OCI-LY1 (cell line): ENCODE data around the gene IVL.

Experiments
- H2AFZ ChIP-seq: fragments of 200-600 bp; sonication (generic), shearing (Covaris generic); 2 replicates; pipeline ENCODE4 v1.6.0; 2014; ENCODE audit warnings: antibody characterized with exemption, mild to moderate bottlenecking, low read length
- H3F3A ChIP-seq: fragments of 200-600 bp; sonication (generic), shearing (Covaris generic); 2 replicates; pipeline ENCODE4 v1.6.0; 2014; ENCODE audit warnings: mild to moderate bottlenecking, antibody characterized with exemption, low read length, moderate library complexity; ENCODE audit not compliant: insufficient read depth
- H3K27ac ChIP-seq: fragments of 200-600 bp; sonication (generic); 2 replicates; pipeline ENCODE4 v1.5.1; 2014; ENCODE audit warnings: low read length, mixed run types, mild to moderate bottlenecking, low read depth; ENCODE audit not compliant: poor library complexity, severe bottlenecking
- H3K27me3 ChIP-seq: fragments of 200-600 bp; sonication (generic); 2 replicates; pipeline ENCODE4 v1.6.0; 2014; ENCODE audit warnings: antibody characterized with exemption, mild to moderate bottlenecking, low read length, moderate library complexity; ENCODE audit not compliant: insufficient read depth
- H3K36me3 ChIP-seq: fragments of 200-600 bp; sonication (generic); 2 replicates; pipeline ENCODE4 v1.6.1; 2014; ENCODE audit warnings: mild to moderate bottlenecking, antibody characterized with exemption, low read length, moderate library complexity, mixed read lengths; ENCODE audit not compliant: insufficient read depth
- H3K4me1 ChIP-seq: fragments of 200-600 bp; sonication (generic); 2 replicates; pipeline ENCODE4 v1.5.1; 2014; ENCODE audit warnings: mild to moderate bottlenecking, low read length, moderate library complexity; ENCODE audit not compliant: insufficient read depth, severe bottlenecking
- H3K4me2 ChIP-seq: fragments of 200-600 bp; sonication (generic), shearing (Covaris generic); 2 replicates; pipeline ENCODE4 v1.6.1; 2014; ENCODE audit warnings: low read length
- H3K4me3 ChIP-seq: fragments of 200-600 bp; sonication (generic); 2 replicates; pipeline ENCODE4 v1.5.1; 2014; ENCODE audit warnings: low read length, low read depth, mild to moderate bottlenecking, mixed read lengths; ENCODE audit not compliant: poor library complexity, severe bottlenecking
- H3K79me2 ChIP-seq: fragments of 200-600 bp; shearing (Covaris generic); 2 replicates; pipeline ENCODE4 v1.6.1; 2016; ENCODE audit warnings: mixed run types, low read length, mixed read lengths; ENCODE audit not compliant: insufficient read depth
- H3K9ac ChIP-seq: fragments of 200-600 bp; sonication (generic), shearing (Covaris generic); 2 replicates; pipeline ENCODE4 v1.6.1; 2014; ENCODE audit warnings: mild to moderate bottlenecking, low read length, mixed read lengths
- H3K9me2 ChIP-seq: fragments of 200-600 bp; sonication (generic), shearing (Covaris generic); 2 replicates; pipeline ENCODE4 v1.6.1; 2014; ENCODE audit warnings: low read depth, mild to moderate bottlenecking, low read length, mixed read lengths
- H3K9me3 ChIP-seq: fragments of 200-600 bp; shearing (Covaris generic); 2 replicates; pipeline ENCODE4 v1.6.1; 2014; ENCODE audit warnings: low read length, mixed read lengths
- H4K20me1 ChIP-seq: fragments of 200-600 bp; sonication (generic), shearing (Covaris generic); 2 replicates; pipeline ENCODE4 v1.6.0; 2016; ENCODE audit warnings: mild to moderate bottlenecking, low read length; ENCODE audit not compliant: insufficient read depth
- CTCF ChIP-seq: fragments of 200-600 bp; sonication (generic), shearing (Covaris generic); IDR thresholded peaks from 2 replicates; pipeline ENCODE4 v1.5.1; 2017; ENCODE audit warnings: mild to moderate bottlenecking, antibody characterized with exemption, low read length, moderate library complexity, mixed read lengths
- EZH2 ChIP-seq: fragments of 200-600 bp; sonication (generic), shearing (Covaris generic); IDR thresholded peaks from 2 replicates; pipeline ENCODE4 v1.8.0; 2017; ENCODE audit warnings: borderline replicate concordance, mixed run types, mild to moderate bottlenecking, antibody characterized with exemption, low read length, moderate library complexity, mixed read lengths

Gene IVL

GRCh38 chr1:152957561-152957960, 49.2 kb downstream of the IVL start:
- no peaks in the 10 kb centered on the region for H3K9me2 ChIP-seq
- H3K79me2 ChIP-seq = no peaks in the 10 kb centered on the region
- no peaks in the 10 kb centered on the region for H3K4me1 ChIP-seq
- no peaks in the 10 kb centered on the region for H3K36me3 ChIP-seq
- TF ChIP-seq CTCF (no peak), EZH2 (no peak)
- H3F3A ChIP-seq = no peaks in the 10 kb centered on the region
- H3K27me3 ChIP-seq = no peaks in the 10 kb centered on the region
- H3K9me3 ChIP-seq = no peaks in the 10 kb centered on the region
- no peak overlapping the region for H2AFZ ChIP-seq
- no peak overlapping the region for H3K9ac ChIP-seq
- H3K4me3 ChIP-seq = no peak overlapping the region
- H3K4me2 ChIP-seq = no peak overlapping the region
- no peak overlapping the region for H3K27ac ChIP-seq
- H4K20me1 ChIP-seq = no peaks in the 10 kb centered on the region

- no peaks in the 10 kb centered on the region for H4K20me1 ChIP-seq
- no peaks in the 10 kb centered on the region for H3K27me3 ChIP-seq
These were observed 50.9 kb downstream of the IVL start for GRCh38 chr1:152959273-152959672.

GRCh38 chr1:152959801-152960451, 51.6 kb downstream of the IVL start:
- Histone ChIP-seq H3K9me3 (no peaks in the 10 kb centered on the region), H3K27me3 (no peaks in the 10 kb centered on the region), H3K4me1 (no peaks in the 10 kb centered on the region), H3K27ac (no peak overlapping the region), H3K9ac (no peak overlapping the region), H3K4me3 (no peak overlapping the region), H3K79me2 (no peaks in the 10 kb centered on the region), H2AFZ (no peak overlapping the region), H4K20me1 (no peaks in the 10 kb centered on the region), H3K36me3 (no peaks in the 10 kb centered on the region), H3K4me2 (no peak overlapping the region), H3F3A (no peaks in the 10 kb centered on the region), H3K9me2 (no peaks in the 10 kb centered on the region)
- TF ChIP-seq EZH2 (no peak), CTCF (no peak)

More at GRCh38 chr1:152959273-152959672, 50.9 kb downstream of the IVL start:
- H3K4me2 ChIP-seq = no peak overlapping the region
- H3K36me3 ChIP-seq = no peaks in the 10 kb centered on the region
- H3K79me2 ChIP-seq = no peaks in the 10 kb centered on the region
- TF ChIP-seq CTCF = no peak
- TF ChIP-seq EZH2 = no peak
- H3F3A ChIP-seq = no peaks in the 10 kb centered on the region
- no peak overlapping the region for H2AFZ ChIP-seq
- H3K4me3 ChIP-seq = no peak overlapping the region
- no peaks in the 10 kb centered on the region for H3K9me2 ChIP-seq
- H3K27ac ChIP-seq = no peak overlapping the region
- H3K9ac ChIP-seq = no peak overlapping the region
- no peaks in the 10 kb centered on the region for H3K9me3 ChIP-seq
- no peaks in the 10 kb centered on the region for H3K4me1 ChIP-seq
